ENCODE data around the gene ATP7B.
A peak's percentile ranks its signal among the peaks of the same experiment; 100 is the strongest.

ATP7B gene

GRCh38 chr13:51900471-51900870, 110.8 kb downstream of the ATP7B start:
- no peak for DNase-seq (ENCODE audit: low read depth, low spot score)
- Histone ChIP-seq H3K9me3 (ENCODE audit: insufficient read depth, low read length) (no peaks in the 10 kb centered on the region), H3K36me3 (ENCODE audit: insufficient read depth, insufficient read length, low read length) (no peaks in the 10 kb centered on the region), H3K27me3 (ENCODE audit: insufficient read depth, insufficient read length) (no peaks in the 10 kb centered on the region), H3K4me1 (ENCODE audit: insufficient read depth, insufficient read length) (no peaks in the 10 kb centered on the region), H3K9ac (ENCODE audit: insufficient read length, low read depth) (no peak overlapping the region), H3K4me3 (ENCODE audit: insufficient read length, low read depth) (no peak overlapping the region)
- TF ChIP-seq ZNF274 (IDR thresholded peaks at IDR 0.05; ENCODE audit: low read depth, low read length) (no peak), SUZ12 (IDR thresholded peaks at IDR 0.05; ENCODE audit: extremely low read depth, insufficient read depth, insufficient read length) (no peak), YY1 (IDR thresholded peaks at IDR 0.05; ENCODE audit: insufficient read depth, insufficient read length) (no peak)

- H3K4me3 ChIP-seq (ENCODE audit: insufficient read length, low read depth): no peak overlapping the region
- no peak overlapping the region for H3K9ac ChIP-seq (ENCODE audit: insufficient read length, low read depth)
- H3K27me3 ChIP-seq (ENCODE audit: insufficient read depth, insufficient read length): no peaks in the 10 kb centered on the region
- TF ChIP-seq ZNF274 (IDR thresholded peaks at IDR 0.05; ENCODE audit: low read depth, low read length) (no peak), YY1 (IDR thresholded peaks at IDR 0.05; ENCODE audit: insufficient read depth, insufficient read length) (no peak), SUZ12 (IDR thresholded peaks at IDR 0.05; ENCODE audit: extremely low read depth, insufficient read depth, insufficient read length) (no peak)
- DNase-seq (ENCODE audit: low read depth, low spot score): peak; percentile 39
- H3K4me1 ChIP-seq (ENCODE audit: insufficient read depth, insufficient read length): no peaks in the 10 kb centered on the region
- H3K9me3 ChIP-seq (ENCODE audit: insufficient read depth, low read length): no peaks in the 10 kb centered on the region
- H3K36me3 ChIP-seq (ENCODE audit: insufficient read depth, insufficient read length, low read length): no peaks in the 10 kb centered on the region
Observed at GRCh38 chr13:51895906-51896888, 115.1 kb downstream of the ATP7B start.

- Histone ChIP-seq H3K9ac (ENCODE audit: insufficient read length, low read depth) (no peak overlapping the region), H3K27me3 (ENCODE audit: insufficient read depth, insufficient read length) (no peaks in the 10 kb centered on the region), H3K36me3 (ENCODE audit: insufficient read depth, insufficient read length, low read length) (no peaks in the 10 kb centered on the region), H3K9me3 (ENCODE audit: insufficient read depth, low read length) (no peaks in the 10 kb centered on the region), H3K4me3 (ENCODE audit: insufficient read length, low read depth) (no peak overlapping the region), H3K4me1 (ENCODE audit: insufficient read depth, insufficient read length) (no peaks in the 10 kb centered on the region)
- no peak for DNase-seq (ENCODE audit: low read depth, low spot score)
- TF ChIP-seq ZNF274 (IDR thresholded peaks at IDR 0.05; ENCODE audit: low read depth, low read length) (no peak), YY1 (IDR thresholded peaks at IDR 0.05; ENCODE audit: insufficient read depth, insufficient read length) (no peak), SUZ12 (IDR thresholded peaks at IDR 0.05; ENCODE audit: extremely low read depth, insufficient read depth, insufficient read length) (no peak)
Observed at GRCh38 chr13:51894239-51894638, 117.0 kb downstream of the ATP7B start.

- TF ChIP-seq ZNF274 (IDR thresholded peaks at IDR 0.05; ENCODE audit: low read depth, low read length) (no peak), YY1 (IDR thresholded peaks at IDR 0.05; ENCODE audit: insufficient read depth, insufficient read length) (no peak), SUZ12 (IDR thresholded peaks at IDR 0.05; ENCODE audit: extremely low read depth, insufficient read depth, insufficient read length) (no peak)
- H3K9me3 ChIP-seq (ENCODE audit: insufficient read depth, low read length): no peaks in the 10 kb centered on the region
- H3K4me1 ChIP-seq (ENCODE audit: insufficient read depth, insufficient read length): no peaks in the 10 kb centered on the region
- H3K4me3 ChIP-seq (ENCODE audit: insufficient read length, low read depth): no peak overlapping the region
- no peaks in the 10 kb centered on the region for H3K27me3 ChIP-seq (ENCODE audit: insufficient read depth, insufficient read length)
- DNase-seq (ENCODE audit: low read depth, low spot score): no peak
- no peak overlapping the region for H3K9ac ChIP-seq (ENCODE audit: insufficient read length, low read depth)
- H3K36me3 ChIP-seq (ENCODE audit: insufficient read depth, insufficient read length, low read length): no peaks in the 10 kb centered on the region
Observed at GRCh38 chr13:51892657-51893056, 118.6 kb downstream of the ATP7B start.

GRCh38 chr13:51887468-51887867, 123.8 kb downstream of the ATP7B start:
- no peaks in the 10 kb centered on the region; the same call in 1 of the 2 replicates for H3K9me3 ChIP-seq (ENCODE audit: insufficient read depth, low read length)
- H3K36me3 ChIP-seq (ENCODE audit: insufficient read depth, insufficient read length, low read length): no peaks in the 10 kb centered on the region
- TF ChIP-seq SUZ12 (IDR thresholded peaks at IDR 0.05; ENCODE audit: extremely low read depth, insufficient read depth, insufficient read length) (no peak), YY1 (IDR thresholded peaks at IDR 0.05; ENCODE audit: insufficient read depth, insufficient read length) (no peak), ZNF274 (IDR thresholded peaks at IDR 0.05; ENCODE audit: low read depth, low read length) (no peak)
- H3K9ac ChIP-seq (ENCODE audit: insufficient read length, low read depth): no peak overlapping the region
- no peak for DNase-seq (ENCODE audit: low read depth, low spot score)
- no peak overlapping the region for H3K4me3 ChIP-seq (ENCODE audit: insufficient read length, low read depth)
- H3K27me3 ChIP-seq (ENCODE audit: insufficient read depth, insufficient read length): no peaks in the 10 kb centered on the region
- H3K4me1 ChIP-seq (ENCODE audit: insufficient read depth, insufficient read length): no peaks in the 10 kb centered on the region

- TF ChIP-seq ZNF274 (IDR thresholded peaks at IDR 0.05; ENCODE audit: low read depth, low read length): no peak
- TF ChIP-seq YY1 (IDR thresholded peaks at IDR 0.05; ENCODE audit: insufficient read depth, insufficient read length): no peak
- no peak for TF ChIP-seq SUZ12 (IDR thresholded peaks at IDR 0.05; ENCODE audit: extremely low read depth, insufficient read depth, insufficient read length)
- H3K4me1 ChIP-seq (ENCODE audit: insufficient read depth, insufficient read length): no peaks in the 10 kb centered on the region
- H3K9me3 ChIP-seq (ENCODE audit: insufficient read depth, low read length): no peaks in the 10 kb centered on the region; the same call in 1 of the 2 replicates
- no peak overlapping the region for H3K4me3 ChIP-seq (ENCODE audit: insufficient read length, low read depth)
- H3K36me3 ChIP-seq (ENCODE audit: insufficient read depth, insufficient read length, low read length): no peaks in the 10 kb centered on the region
- no peak overlapping the region for H3K9ac ChIP-seq (ENCODE audit: insufficient read length, low read depth)
- H3K27me3 ChIP-seq (ENCODE audit: insufficient read depth, insufficient read length): no peaks in the 10 kb centered on the region
- no peak for DNase-seq (ENCODE audit: low read depth, low spot score)
Observed at GRCh38 chr13:51885651-51886050, 125.6 kb downstream of the ATP7B start.

GRCh38 chr13:51883226-51883600, 128.0 kb downstream of the ATP7B start:
- TF ChIP-seq SUZ12 (IDR thresholded peaks at IDR 0.05; ENCODE audit: extremely low read depth, insufficient read depth, insufficient read length): no peak
- TF ChIP-seq YY1 (IDR thresholded peaks at IDR 0.05; ENCODE audit: insufficient read depth, insufficient read length): no peak
- TF ChIP-seq ZNF274 (IDR thresholded peaks at IDR 0.05; ENCODE audit: low read depth, low read length): no peak
- DNase-seq (ENCODE audit: low read depth, low spot score): no peak
- Histone ChIP-seq H3K4me1 (ENCODE audit: insufficient read depth, insufficient read length) (no peaks in the 10 kb centered on the region), H3K9ac (ENCODE audit: insufficient read length, low read depth) (no peak overlapping the region), H3K9me3 (ENCODE audit: insufficient read depth, low read length) (no peaks in the 10 kb centered on the region; the same call in 1 of the 2 replicates), H3K27me3 (ENCODE audit: insufficient read depth, insufficient read length) (no peaks in the 10 kb centered on the region), H3K36me3 (ENCODE audit: insufficient read depth, insufficient read length, low read length) (no peaks in the 10 kb centered on the region), H3K4me3 (ENCODE audit: insufficient read length, low read depth) (no peak overlapping the region)

Measured in NT2/D1 (cell line).